Endodermal cell (in vitro differentiated cells): Measurements from ENCODE around the gene KCNC1. TPM values are rescaled to one million over a fixed set of nuclear protein-coding genes. Genes with fewer than 3 reads are reported as not detected.

Source experiments
- DNase-seq: peaks from one replicate; pipeline ENCODE4 v3.0.0-alpha.2; 2017
- H3K27ac ChIP-seq: 2 replicates; pipeline ENCODE4 v1.5.1; 2013; ENCODE audit warnings: mild to moderate bottlenecking, low read depth, low read length, moderate library complexity
- H3K27me3 ChIP-seq: 2 replicates; pipeline ENCODE4 v1.6.1; 2013; ENCODE audit warnings: mild to moderate bottlenecking, low read length, moderate library complexity; ENCODE audit not compliant: insufficient read depth, control insufficient read depth, poor library complexity, severe bottlenecking
- H3K36me3 ChIP-seq: 2 replicates; pipeline ENCODE4 v1.7.0; 2013; ENCODE audit warnings: mild to moderate bottlenecking, low read length, moderate library complexity; ENCODE audit not compliant: control insufficient read depth, insufficient read depth
- H3K4me1 ChIP-seq: one replicate; pipeline ENCODE4 v1.7.0; 2013; ENCODE audit warnings: low read length; ENCODE audit not compliant: control insufficient read depth, insufficient read depth
- H3K4me3 ChIP-seq: 2 replicates; pipeline ENCODE4 v1.5.1; 2013; ENCODE audit warnings: mild to moderate bottlenecking, low read length, moderate library complexity
- H3K9ac ChIP-seq: 2 replicates; pipeline ENCODE4 v1.6.1; 2013; ENCODE audit warnings: mild to moderate bottlenecking, low read length, moderate library complexity; ENCODE audit not compliant: poor library complexity, severe bottlenecking; ENCODE audit errors: extremely low read depth
- H3K9me3 ChIP-seq: 2 replicates; pipeline ENCODE4 v1.6.1; 2013; ENCODE audit warnings: mild to moderate bottlenecking, low read length, moderate library complexity; ENCODE audit not compliant: control insufficient read depth
- H3K27ac Mint-ChIP-seq: 2 replicates; pipeline ENCODE4 v1.8.0; 2020; ENCODE audit warnings: mixed read lengths
- H3K27me3 Mint-ChIP-seq: 2 replicates; pipeline ENCODE4 v1.8.0; 2021; ENCODE audit warnings: mild to moderate bottlenecking, mixed read lengths; ENCODE audit not compliant: insufficient read depth
- H3K36me3 Mint-ChIP-seq: 2 replicates; pipeline ENCODE4 v1.8.0; 2020; ENCODE audit warnings: low read depth, mixed read lengths
- H3K4me1 Mint-ChIP-seq: 2 replicates; pipeline ENCODE4 v1.8.0; 2020; ENCODE audit warnings: mixed read lengths
- H3K4me3 Mint-ChIP-seq: 2 replicates; pipeline ENCODE4 v1.8.0; 2020; ENCODE audit warnings: mild to moderate bottlenecking, moderate library complexity, mixed read lengths
- H3K9me3 Mint-ChIP-seq: 2 replicates; pipeline ENCODE4 v1.8.0; 2020; ENCODE audit warnings: mild to moderate bottlenecking, mixed read lengths
- CTCF ChIP-seq: fragments of 200-600 bp; sonication (generic); conservative IDR thresholded peaks from 2 replicates; pipeline ENCODE4 v1.5.0; 2021; ENCODE audit warnings: antibody characterized with exemption, mild to moderate bottlenecking
- WGBS, 2 experiments: methylation state at CpG; one replicate each; pipeline versions ENCODE4 v1.1.5 to v1.1.7; 2013; ENCODE audit warnings: missing lambda C conversion rate in 2 of 2, mixed read lengths in 1 of 2; ENCODE audit not compliant: insufficient coverage in 1 of 2, insufficient read length in 1 of 2; 5-methylcytosine and 5-hydroxymethylcytosine counted together
- total RNA-seq, 2 donors: library from RNA; stranded (reverse); fragmentation: NEBNext Ultra II Directional in 1 of 2; extraction: Animal tissue kit (Norgen Biotek cat#: 25700) in 1 of 2; gene quantifications; 2 replicates in 1 of 2; 3 replicates in 1 of 2; pipeline ENCODE4 v1.2.1, GENCODE V29; 2021

KCNC1 gene
- total RNA-seq, 2 donors from 2014 or later, result not detected

GRCh38 chr11:17760102-17761029 is 25.8 kb downstream of the KCNC1 start:
- Mint-ChIP-seq H3K27me3 (peaks cover 22% of the 10 kb centered on the region), H3K9me3 (no peaks in the 10 kb centered on the region), H3K27ac (no peak overlapping the region), H3K4me3 (no peak overlapping the region), H3K4me1 (no peaks in the 10 kb centered on the region), H3K36me3 (no peaks in the 10 kb centered on the region)
- Histone ChIP-seq H3K4me1 (no peaks in the 10 kb centered on the region), H3K27me3 (peaks cover 23% of the 10 kb centered on the region), H3K4me3 (no peak overlapping the region), H3K9me3 (no peaks in the 10 kb centered on the region), H3K9ac (no peak overlapping the region), H3K27ac (no peak overlapping the region), H3K36me3 (no peaks in the 10 kb centered on the region)
- peak; percentile 94 for DNase-seq
- WGBS, 2 experiments, result 60 to 61% methylated on average over 16 to 23 of the region's 23 CpGs
- peak; percentile 91 for TF ChIP-seq CTCF

GRCh38 chr11:17762309-17762974 is 27.9 kb downstream of the KCNC1 start:
- Histone ChIP-seq H3K36me3 (no peaks in the 10 kb centered on the region), H3K9me3 (no peaks in the 10 kb centered on the region), H3K4me1 (no peaks in the 10 kb centered on the region), H3K27me3 (peaks cover 7% of the 10 kb centered on the region), H3K4me3 (no peak overlapping the region), H3K27ac (no peak overlapping the region), H3K9ac (no peak overlapping the region)
- Mint-ChIP-seq H3K9me3 (no peaks in the 10 kb centered on the region), H3K4me1 (no peaks in the 10 kb centered on the region), H3K36me3 (no peaks in the 10 kb centered on the region), H3K27ac (no peak overlapping the region), H3K4me3 (no peak overlapping the region), H3K27me3 (peaks cover 13% of the 10 kb centered on the region)
- 89% methylated on average over 12 to 17 of the region's 17 CpGs for WGBS, 2 experiments
- no peak for TF ChIP-seq CTCF
- no peak for DNase-seq

- H3K4me3 ChIP-seq, result no peak overlapping the region
- no peaks in the 10 kb centered on the region for H3K36me3 ChIP-seq
- H3K27ac ChIP-seq, result no peak overlapping the region
- Mint-ChIP-seq H3K9me3 (no peaks in the 10 kb centered on the region), H3K27ac (no peak overlapping the region), H3K4me1 (no peaks in the 10 kb centered on the region), H3K4me3 (no peak overlapping the region), H3K27me3 (peaks cover 12% of the 10 kb centered on the region), H3K36me3 (no peaks in the 10 kb centered on the region)
- 90% methylated on average over 2 to 7 of the region's 7 CpGs for WGBS, 2 experiments
- H3K27me3 ChIP-seq, result peaks cover 4% of the 10 kb centered on the region
- H3K9me3 ChIP-seq, result no peaks in the 10 kb centered on the region
- TF ChIP-seq CTCF, result no peak
- H3K9ac ChIP-seq, result no peak overlapping the region
- H3K4me1 ChIP-seq, result no peaks in the 10 kb centered on the region
- no peak for DNase-seq
Measured at GRCh38 chr11:17763244-17763643, 28.7 kb downstream of the KCNC1 start.
